GM23248 (cell line): ENCODE results near the gene TNNI3K.

Experiments used
- EZH2 ChIP-seq: fragments of 200-600 bp; sonication (generic); IDR thresholded peaks from 2 replicates; pipeline ENCODE4 v1.6.1; 2018; ENCODE audit warnings: antibody characterized with exemption, mild to moderate bottlenecking; ENCODE audit not compliant: insufficient read depth, poor library complexity, severe bottlenecking
- EZH2phosphoT487 ChIP-seq: fragments of 200-600 bp; sonication (generic); IDR thresholded peaks from 2 replicates; pipeline ENCODE4 v1.6.1; 2018; ENCODE audit warnings: antibody characterized with exemption, moderate library complexity, mild to moderate bottlenecking, low read depth; ENCODE audit not compliant: insufficient read depth

DNA sequence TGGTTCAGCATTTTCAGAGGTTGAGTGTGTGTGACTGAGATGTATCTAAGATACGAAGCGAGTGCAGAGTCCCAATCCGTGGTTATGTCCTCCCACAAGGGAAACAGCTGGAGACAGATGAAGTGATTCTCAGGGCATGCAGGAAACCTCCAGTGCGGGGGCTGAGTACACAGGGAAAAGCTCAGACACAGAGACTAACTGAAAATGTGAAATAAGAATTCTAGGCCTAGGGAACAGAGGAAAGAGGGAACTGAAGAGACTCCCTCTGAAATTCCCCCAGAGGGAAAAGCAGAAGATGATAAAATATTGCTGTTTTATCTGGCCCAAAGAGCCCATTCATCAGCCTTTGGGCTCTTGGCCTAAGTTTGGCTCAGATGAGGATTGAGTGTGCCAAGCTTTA, 160.4 kb downstream of the TNNI3K start:
- TF ChIP-seq EZH2 (no peak), EZH2phosphoT487 (no peak)
